Ascending aorta (tissue), 2 donors: ENCODE measurements around the gene SLC37A2. TPM values are rescaled to one million over a fixed set of nuclear protein-coding genes. Genes with fewer than 3 reads are reported as not detected.

Experiments
- DNase-seq, 2 donors: peaks; one replicate each; pipeline ENCODE4 v3.0.0-alpha.2; 2019; ENCODE audit warnings: low spot score in 2 of 2
- H3K27ac ChIP-seq, 2 donors: fragments of 200-600 bp; sonication (generic); one replicate each; pipeline ENCODE4 v1.5.1; 2016 to 2017; ENCODE audit warnings: mild to moderate bottlenecking in 1 of 2
- H3K27me3 ChIP-seq: fragments of 200-600 bp; sonication (generic); one replicate; pipeline ENCODE4 v1.5.1; 2017
- H3K36me3 ChIP-seq, 2 donors: fragments of 200-600 bp; sonication (generic); one replicate each; pipeline ENCODE4 v1.5.1; 2016
- H3K4me1 ChIP-seq, 2 donors: fragments of 200-600 bp; sonication (generic); one replicate each; pipeline ENCODE4 v1.5.1; 2016 to 2017; ENCODE audit warnings: mild to moderate bottlenecking in 1 of 2
- H3K4me3 ChIP-seq, 2 donors: fragments of 200-600 bp; sonication (generic); one replicate each; pipeline ENCODE4 v1.5.1; 2016 to 2017; ENCODE audit warnings: mild to moderate bottlenecking in 1 of 2
- H3K9me3 ChIP-seq, 2 donors: fragments of 200-600 bp; sonication (generic); one replicate each; pipeline ENCODE4 v1.5.1; 2016
- intact Hi-C: fragments of 100-400 bp; cut with DNase I; formaldehyde crosslinking; loops from one replicate; pipeline ENCODE4 v1.15.1; 2023
- total RNA-seq: library from RNA; depleted of rRNA; stranded (reverse); fragments of >200 nt; gene quantifications from one replicate; pipeline ENCODE4 v1.1.0, GENCODE V29; 2016
- TF ChIP-seq, protein P1 (sequence below), 3 experiments: fragments of 200-600 bp in 2 of 3; fragments of 450-650 bp in 1 of 3; sonication (generic) in 2 of 3; IDR thresholded peaks; one replicate each; pipeline ENCODE4 v1.5.1; 2016 to 2019; ENCODE audit warnings: antibody characterized with exemption in 3 of 3, mild to moderate bottlenecking in 1 of 3, moderate library complexity in 1 of 3

Gene SLC37A2
- total RNA-seq, 1 donor from 2014 or later, result 1.5 TPM

DNA sequence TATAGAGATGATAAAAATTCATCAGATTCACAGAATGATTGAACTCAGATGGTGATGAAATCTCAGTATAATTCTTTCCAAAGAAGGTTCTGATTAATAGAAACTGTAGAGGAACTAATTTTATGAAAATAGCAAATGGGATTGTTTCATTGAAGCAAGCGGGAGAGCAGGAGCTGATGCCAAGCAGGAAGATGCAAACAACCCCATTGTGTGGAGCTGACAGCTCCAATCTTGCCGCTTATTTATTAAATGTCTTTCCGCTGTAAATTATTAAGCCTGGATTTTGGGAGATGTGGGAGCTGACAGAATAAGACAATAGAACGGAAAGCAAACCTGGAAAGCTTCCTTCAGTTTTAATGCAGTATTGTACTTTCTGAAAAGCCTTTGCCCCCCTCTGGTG is 54.3 kb downstream of the SLC37A2 start:
- intact Hi-C loops, result loop anchor here (10.0 kb wide), 3 partner anchors 313 to 1003 kb away; partner anchors contain the start of genes FEZ1, MSANTD2 and VWA5A
- no peaks in the 10 kb centered on the region for H3K9me3 ChIP-seq
- H3K27me3 ChIP-seq, result no peaks in the 10 kb centered on the region
- no peaks in the 10 kb centered on the region for H3K36me3 ChIP-seq
- TF ChIP-seq, protein P1, sequence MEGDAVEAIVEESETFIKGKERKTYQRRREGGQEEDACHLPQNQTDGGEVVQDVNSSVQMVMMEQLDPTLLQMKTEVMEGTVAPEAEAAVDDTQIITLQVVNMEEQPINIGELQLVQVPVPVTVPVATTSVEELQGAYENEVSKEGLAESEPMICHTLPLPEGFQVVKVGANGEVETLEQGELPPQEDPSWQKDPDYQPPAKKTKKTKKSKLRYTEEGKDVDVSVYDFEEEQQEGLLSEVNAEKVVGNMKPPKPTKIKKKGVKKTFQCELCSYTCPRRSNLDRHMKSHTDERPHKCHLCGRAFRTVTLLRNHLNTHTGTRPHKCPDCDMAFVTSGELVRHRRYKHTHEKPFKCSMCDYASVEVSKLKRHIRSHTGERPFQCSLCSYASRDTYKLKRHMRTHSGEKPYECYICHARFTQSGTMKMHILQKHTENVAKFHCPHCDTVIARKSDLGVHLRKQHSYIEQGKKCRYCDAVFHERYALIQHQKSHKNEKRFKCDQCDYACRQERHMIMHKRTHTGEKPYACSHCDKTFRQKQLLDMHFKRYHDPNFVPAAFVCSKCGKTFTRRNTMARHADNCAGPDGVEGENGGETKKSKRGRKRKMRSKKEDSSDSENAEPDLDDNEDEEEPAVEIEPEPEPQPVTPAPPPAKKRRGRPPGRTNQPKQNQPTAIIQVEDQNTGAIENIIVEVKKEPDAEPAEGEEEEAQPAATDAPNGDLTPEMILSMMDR (IDR thresholded peaks at IDR 0.05), result no peak
- DNase-seq, result no peak
- H3K27ac ChIP-seq, result no peak overlapping the region
- no peaks in the 10 kb centered on the region for H3K4me1 ChIP-seq
- no peak overlapping the region for H3K4me3 ChIP-seq

GRCh38 chr11:125123194-125123946 is 60.3 kb downstream of the SLC37A2 start:
- TF ChIP-seq, protein P1 (IDR thresholded peaks at IDR 0.05), result no peak
- Histone ChIP-seq H3K27me3 (no peaks in the 10 kb centered on the region), H3K9me3 (no peaks in the 10 kb centered on the region), H3K4me3 (no peak overlapping the region), H3K4me1 (no peaks in the 10 kb centered on the region), H3K36me3 (no peaks in the 10 kb centered on the region), H3K27ac (no peak overlapping the region)
- no peak for DNase-seq
- intact Hi-C loops, result no loop called here

GRCh38 chr11:125123947-125124617 is 61.0 kb downstream of the SLC37A2 start:
- intact Hi-C loops, result no loop called here
- Histone ChIP-seq H3K4me1 (no peaks in the 10 kb centered on the region), H3K27ac (no peak overlapping the region), H3K36me3 (no peaks in the 10 kb centered on the region), H3K27me3 (no peaks in the 10 kb centered on the region), H3K4me3 (no peak overlapping the region), H3K9me3 (no peaks in the 10 kb centered on the region)
- TF ChIP-seq, protein P1 (IDR thresholded peaks at IDR 0.05), result peak in 2 of 3 experiments; percentile 22 to 38
- no peak for DNase-seq

DNA sequence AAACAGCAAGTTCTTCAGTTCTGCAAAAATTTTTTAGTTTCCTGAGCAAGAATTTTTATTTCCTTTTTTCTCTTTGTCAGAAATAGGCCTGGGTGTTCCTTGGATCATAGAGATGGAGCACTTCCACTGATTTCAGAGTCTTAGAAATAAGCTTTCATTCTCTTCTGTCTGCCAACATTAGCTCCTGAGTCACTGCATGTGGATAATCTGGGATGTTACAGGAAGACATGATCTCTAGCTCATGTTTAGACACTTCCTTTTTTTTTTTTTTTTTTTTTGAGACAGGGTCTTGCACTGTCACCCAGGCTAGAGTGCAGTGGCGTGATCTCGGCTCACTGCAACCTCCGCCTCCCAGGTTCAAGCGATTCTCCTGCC is 61.5 kb downstream of the SLC37A2 start:
- TF ChIP-seq, protein P1 (IDR thresholded peaks at IDR 0.05), result no peak
- no peaks in the 10 kb centered on the region for H3K9me3 ChIP-seq
- no peak overlapping the region for H3K4me3 ChIP-seq
- H3K4me1 ChIP-seq, result no peaks in the 10 kb centered on the region
- no peak overlapping the region for H3K27ac ChIP-seq
- H3K36me3 ChIP-seq, result no peaks in the 10 kb centered on the region
- intact Hi-C loops, result no loop called here
- no peak for DNase-seq
- H3K27me3 ChIP-seq, result no peaks in the 10 kb centered on the region

GRCh38 chr11:125128450-125128849 is 65.3 kb downstream of the SLC37A2 start:
- H3K36me3 ChIP-seq, result no peaks in the 10 kb centered on the region
- intact Hi-C loops, result no loop called here
- H3K27ac ChIP-seq, result no peak overlapping the region
- no peaks in the 10 kb centered on the region for H3K27me3 ChIP-seq
- no peak for DNase-seq
- H3K4me1 ChIP-seq, result no peaks in the 10 kb centered on the region
- TF ChIP-seq, protein P1 (IDR thresholded peaks at IDR 0.05), result no peak
- no peak overlapping the region for H3K4me3 ChIP-seq
- no peaks in the 10 kb centered on the region for H3K9me3 ChIP-seq
